Measurements from ENCODE around the gene ABCC2.

- TF ChIP-seq CTCF (IDR thresholded peaks at IDR 0.05; ENCODE audit: poor library complexity) (no peak), EZH2 (IDR thresholded peaks at IDR 0.05; ENCODE audit: borderline replicate concordance) (no peak), EZH2phosphoT487 (IDR thresholded peaks at IDR 0.05; ENCODE audit: low read depth, severe bottlenecking, unreplicated experiment) (no peak)
Observed at GRCh38 chr10:99805190-99805589, 22.8 kb downstream of the ABCC2 start.
